ENCODE results near the gene NDUFAF8.

Gene NDUFAF8

GRCh38 chr17:81200695-81201580 lies 38.2 kb upstream of the NDUFAF8 start:
- peak; percentile 25 to 35 for DNase-seq

DNA sequence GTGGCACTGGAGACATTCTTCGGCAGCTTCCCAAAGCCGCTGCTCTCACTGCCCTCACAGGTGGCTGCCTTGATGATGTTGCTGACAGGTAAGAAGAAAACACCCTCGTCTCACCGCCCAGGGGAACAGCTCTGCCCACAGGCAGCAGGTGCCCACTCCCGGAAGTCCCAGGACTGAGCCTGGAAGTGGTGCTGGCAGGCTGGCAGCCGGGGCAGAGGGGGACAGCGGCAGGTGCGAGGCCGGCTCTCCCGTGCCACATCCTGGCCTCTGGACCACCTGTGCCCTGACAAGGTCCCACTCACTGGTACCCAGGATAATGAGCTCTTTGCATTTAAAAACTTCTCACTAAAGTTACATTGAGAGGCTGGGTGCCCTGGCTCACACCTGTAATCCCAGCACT lies 36.8 kb upstream of the NDUFAF8 start:
- DNase-seq: no peak

- no peak for DNase-seq
Observed at GRCh38 chr17:81203136-81203535, 36.0 kb upstream of the NDUFAF8 start.

DNA sequence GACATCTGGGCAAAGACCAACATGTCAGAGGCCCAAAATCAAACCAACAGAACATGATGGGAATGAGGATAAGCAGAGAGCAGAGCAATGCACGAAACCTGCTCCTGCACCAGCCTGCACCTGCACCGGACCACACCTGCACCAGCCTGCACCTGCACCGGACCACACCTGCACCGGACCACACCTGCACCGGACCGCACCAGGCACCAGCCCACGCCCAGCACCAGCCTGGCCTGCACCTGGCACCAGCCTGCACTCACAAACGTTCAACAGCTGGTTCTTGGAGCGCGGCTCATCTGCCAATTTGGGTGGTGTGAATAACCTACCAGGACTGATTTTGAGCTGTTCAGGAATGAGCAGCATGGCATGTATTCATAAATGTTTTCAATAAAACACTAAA lies 34.5 kb upstream of the NDUFAF8 start:
- no peak for DNase-seq

GRCh38 chr17:81206166-81206565 lies 33.0 kb upstream of the NDUFAF8 start:
- DNase-seq: no peak

GRCh38 chr17:81206657-81207056 lies 32.5 kb upstream of the NDUFAF8 start:
- no peak for DNase-seq

GRCh38 chr17:81207610-81208581 lies 31.2 kb upstream of the NDUFAF8 start:
- DNase-seq: peak in 1 of 2 donors; percentile 7

DNA sequence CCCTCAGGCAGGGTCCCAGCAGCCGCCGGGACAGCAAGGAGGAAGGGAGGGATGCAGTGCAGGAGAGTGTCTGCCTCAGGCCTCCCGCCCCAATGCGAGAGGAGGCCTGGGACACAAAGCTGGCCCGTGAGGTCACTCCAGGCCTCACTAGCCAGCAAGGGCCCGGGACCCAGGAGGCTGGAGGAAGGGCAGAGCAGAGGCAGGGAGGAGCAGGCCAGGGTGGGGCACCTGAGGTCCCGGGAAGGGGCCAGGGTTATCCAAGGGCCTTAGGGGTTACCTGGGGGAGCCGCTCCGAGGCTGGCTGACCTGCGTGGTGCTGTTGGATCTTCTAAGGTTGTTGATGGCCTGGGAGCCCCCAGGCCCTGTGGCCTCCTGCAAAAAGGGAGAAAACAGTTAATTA lies 30.5 kb upstream of the NDUFAF8 start:
- DNase-seq: no peak

- no peak for DNase-seq
Observed at GRCh38 chr17:81209141-81209540, 30.0 kb upstream of the NDUFAF8 start.

- no peak for DNase-seq
Observed at GRCh38 chr17:81210466-81210865, 28.7 kb upstream of the NDUFAF8 start.

GRCh38 chr17:81210868-81211267 lies 28.2 kb upstream of the NDUFAF8 start:
- DNase-seq: no peak

- DNase-seq: no peak
Observed at GRCh38 chr17:81212365-81212764, 26.8 kb upstream of the NDUFAF8 start.

GRCh38 chr17:81213978-81214377 lies 25.1 kb upstream of the NDUFAF8 start:
- DNase-seq: no peak

DNA sequence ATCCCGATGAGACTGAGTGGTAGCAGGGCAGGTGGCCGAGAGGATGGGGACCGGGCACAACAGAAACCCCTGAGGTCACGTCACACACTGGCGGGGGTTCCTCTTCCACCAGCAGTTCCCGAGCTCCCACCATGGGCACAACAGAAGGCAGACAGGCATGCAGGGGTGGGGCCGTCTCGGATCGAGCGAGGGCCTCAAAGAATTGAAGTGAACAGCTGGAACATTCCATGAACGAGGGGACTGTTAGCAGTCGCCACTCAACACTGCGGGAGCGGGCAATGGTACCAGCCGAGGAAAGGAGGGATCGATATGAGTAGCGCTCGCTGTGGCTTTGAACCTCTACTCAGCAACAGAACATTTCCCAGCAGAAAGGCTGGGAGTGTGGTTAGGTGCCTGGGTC lies 21.6 kb upstream of the NDUFAF8 start:
- no peak for DNase-seq

DNA sequence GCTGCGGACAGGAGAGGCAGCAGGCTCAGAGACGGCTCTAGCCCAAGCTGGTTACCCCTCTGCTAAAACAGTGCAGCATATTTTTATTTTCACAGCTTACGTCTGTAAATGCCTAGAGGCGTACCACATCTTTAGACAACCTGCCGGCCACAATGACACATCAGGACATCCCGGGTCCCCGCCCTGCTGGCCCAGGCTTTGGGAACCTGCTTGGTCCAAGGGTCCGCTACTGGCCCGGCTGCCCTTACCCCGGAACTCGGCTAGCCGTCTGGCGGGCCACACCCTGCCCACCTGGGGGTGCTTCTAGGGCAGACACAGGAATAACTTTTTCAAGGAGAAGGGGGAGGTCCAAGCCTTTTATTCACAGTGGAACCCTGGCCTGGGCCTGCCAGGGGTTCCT lies 20.7 kb upstream of the NDUFAF8 start:
- no peak for DNase-seq

- DNase-seq: no peak
Observed at GRCh38 chr17:81218991-81219390, 20.1 kb upstream of the NDUFAF8 start.

DNA sequence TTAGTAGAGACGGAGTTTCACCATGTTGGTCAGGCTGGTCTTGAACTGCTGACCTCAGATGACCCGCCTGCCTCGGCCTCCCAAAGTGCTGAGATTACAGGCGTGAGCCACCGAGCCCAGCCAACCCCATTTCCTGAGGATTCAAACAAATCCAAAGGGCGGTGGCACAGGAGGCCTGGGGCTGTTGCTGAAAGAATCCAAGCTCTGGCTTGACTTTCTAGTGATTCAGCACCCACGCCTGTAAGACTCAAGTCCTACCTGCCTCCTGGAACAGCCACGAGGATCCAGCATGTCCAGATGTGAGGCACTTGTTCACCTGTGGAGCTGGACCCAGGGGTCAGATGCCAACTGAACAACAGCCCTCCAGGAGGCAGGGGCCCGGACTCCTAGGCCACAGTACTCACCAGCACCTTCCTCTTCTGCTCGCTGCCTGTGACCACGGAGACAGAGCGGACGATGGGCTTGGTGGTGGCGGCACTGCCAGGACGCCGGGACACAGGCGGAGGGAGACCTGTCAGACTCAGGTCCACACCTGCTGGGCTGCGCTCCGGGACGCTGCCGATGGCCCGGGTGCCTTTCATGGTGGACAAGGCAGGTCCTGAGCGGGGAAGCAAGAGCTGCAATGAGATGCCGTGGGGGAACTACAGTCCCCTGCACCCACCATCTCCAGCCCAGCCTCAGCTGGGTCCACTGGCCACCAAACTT lies 19.5 kb upstream of the NDUFAF8 start:
- DNase-seq: no peak

GRCh38 chr17:81221371-81221841 lies 17.7 kb upstream of the NDUFAF8 start:
- no peak for DNase-seq

DNA sequence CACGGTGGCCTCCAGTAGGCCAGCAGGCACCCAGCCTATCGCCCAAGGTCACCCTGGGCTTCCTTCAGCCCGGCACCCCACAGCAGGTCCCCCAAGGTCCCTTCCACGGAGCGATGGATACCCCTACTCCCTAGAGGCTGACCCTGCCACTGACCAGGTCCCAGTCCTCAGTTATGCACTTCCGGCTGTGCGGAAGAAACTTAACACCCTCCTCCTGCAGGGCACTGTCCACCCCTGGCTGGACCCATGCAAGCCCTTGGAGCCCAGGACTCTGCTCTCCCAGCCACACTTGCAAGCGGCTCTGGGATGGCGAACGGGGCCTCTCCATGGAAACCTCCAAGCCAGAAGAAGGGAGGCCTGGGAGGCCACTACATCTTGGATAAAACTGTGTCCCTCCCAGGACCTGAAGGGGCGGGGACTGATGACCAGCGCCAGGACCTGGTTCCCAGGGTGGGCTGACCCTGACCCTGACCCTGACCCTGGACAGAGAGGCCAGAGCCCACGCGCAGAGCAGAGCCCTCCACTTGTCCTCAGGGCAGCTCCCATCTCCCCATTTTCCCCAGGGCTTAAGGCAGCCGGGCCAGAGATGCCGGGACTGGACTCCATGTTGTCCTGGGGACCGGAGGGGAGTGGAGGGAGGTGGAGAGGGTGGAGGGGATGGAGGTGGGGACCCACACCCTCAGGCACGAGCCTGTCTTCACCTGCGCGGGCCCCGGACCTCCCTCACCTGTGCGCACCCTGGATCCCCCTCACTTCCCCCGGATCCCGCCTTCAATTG lies 17.1 kb upstream of the NDUFAF8 start:
- no peak for DNase-seq

DNA sequence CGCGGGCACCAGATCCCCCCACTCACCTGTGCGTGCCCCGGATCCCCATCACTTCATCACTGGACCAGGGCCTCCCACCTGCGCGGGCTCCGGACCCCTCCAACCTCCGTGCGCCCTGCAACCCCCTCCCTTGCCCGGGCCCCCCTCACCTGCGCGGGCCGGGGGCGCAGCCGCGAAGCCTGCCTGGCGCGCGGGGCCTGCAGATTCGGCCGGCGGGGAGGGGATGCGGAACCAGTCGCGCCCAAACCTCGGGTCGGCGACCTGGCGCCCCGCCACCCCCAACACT lies 16.6 kb upstream of the NDUFAF8 start:
- no peak for DNase-seq

DNA sequence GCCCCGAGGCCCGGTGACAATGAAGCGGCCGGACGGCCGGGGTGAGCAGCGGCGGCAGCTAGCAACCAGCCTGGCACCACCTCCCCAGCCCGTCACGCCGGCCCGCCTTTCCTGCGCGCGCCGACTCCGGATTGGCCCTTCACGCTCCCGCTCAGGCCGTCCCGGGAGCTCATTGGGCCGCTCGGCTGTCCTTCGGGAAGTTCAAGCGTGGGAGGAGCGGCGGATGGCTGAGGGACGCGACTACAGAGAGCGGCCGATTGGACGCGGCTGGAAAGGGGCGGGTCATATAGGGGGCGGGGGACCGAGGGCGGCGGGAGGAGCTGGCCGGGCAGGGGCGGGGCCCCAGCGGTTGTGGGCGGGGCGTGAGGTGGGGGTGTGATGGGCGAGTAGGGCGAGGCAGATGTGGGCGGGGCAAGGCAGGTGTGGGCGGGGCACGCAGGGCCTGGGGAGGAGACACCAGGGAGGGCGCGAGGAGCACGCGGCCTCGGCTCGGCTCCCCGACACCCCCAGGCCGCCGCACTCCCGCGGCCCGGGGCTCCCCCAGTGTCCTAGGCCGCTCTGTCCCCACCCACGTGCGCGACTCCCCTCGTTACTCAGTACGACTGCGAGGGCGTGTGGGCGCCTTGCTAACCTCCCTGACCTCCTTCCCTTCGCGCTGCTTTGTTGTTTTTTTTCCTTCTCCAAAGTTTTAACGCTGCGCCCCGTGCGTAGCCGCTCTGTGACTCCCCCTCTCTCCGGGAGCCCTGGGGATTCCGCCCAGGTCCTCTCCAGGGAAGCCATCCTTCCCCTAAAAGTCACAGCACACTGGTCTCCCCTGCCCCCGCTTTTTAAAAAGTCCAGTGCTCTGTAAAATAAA lies 16.0 kb upstream of the NDUFAF8 start, which contains the start of gene CEP131:
Gene CEP131, minus strand, starts transcription at position 60 of the 856 bp plus-strand sequence. CDS start 2,909 bp downstream, outside the sequence.
- peak; percentile 99 for DNase-seq
